GM19463 (cell line): Measurements from ENCODE around the gene KPNB1.
A peak's percentile ranks its signal among the peaks of the same experiment; 100 is the strongest.

ENCODE experiments used
- ATAC-seq: cut with Tn5 transposase; IDR thresholded peaks from one replicate; pipeline ENCODE4 v1.9.1; 2021; ENCODE audit warnings: mild to moderate bottlenecking, moderate library complexity; ENCODE audit not compliant: unreplicated experiment

Gene KPNB1

DNA sequence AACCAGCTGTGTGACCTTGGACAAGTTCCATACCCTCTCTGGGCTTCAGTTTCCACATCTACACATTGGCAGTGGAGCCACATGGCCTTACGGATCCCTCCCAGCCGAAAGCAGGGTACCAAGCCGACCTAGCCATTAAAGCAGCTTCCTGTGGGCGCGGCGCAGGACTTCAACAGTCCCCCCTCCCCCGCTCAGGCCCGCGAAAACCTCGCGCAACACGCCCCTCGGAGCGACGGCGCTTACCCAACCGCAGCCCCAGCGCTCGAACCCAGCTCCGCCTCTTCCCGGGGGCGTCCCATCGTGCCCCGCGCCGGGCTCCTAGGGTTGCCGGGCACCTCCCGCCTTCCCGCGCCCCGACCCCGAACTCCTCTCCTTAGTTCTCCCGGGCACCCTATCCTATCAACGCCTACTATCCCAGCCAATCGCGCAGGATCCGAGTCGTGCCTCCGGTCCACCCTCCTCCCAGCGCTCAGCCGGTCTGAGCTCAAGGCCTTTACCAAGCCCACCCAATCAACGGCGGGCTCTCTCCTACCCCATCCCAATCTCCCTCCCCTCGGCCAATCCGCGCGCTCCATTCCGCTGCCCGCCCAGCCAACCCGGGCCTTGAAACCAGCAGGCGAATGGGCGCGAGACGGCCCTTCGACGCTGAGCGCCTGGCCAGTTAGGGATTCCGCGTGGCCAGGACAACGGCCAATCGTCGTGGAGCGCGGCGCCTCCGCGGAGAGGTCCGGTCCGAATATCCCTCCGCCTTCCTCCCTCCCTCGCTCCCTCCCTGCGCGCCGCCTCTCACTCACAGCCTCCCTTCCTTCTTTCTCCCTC lies at the start of gene KPNB1:
Gene KPNB1, plus strand, starts transcription at position 767 of the 819 bp plus-strand sequence. CDS start 326 bp downstream, outside the sequence.
- ATAC-seq = peak; percentile 80

DNA sequence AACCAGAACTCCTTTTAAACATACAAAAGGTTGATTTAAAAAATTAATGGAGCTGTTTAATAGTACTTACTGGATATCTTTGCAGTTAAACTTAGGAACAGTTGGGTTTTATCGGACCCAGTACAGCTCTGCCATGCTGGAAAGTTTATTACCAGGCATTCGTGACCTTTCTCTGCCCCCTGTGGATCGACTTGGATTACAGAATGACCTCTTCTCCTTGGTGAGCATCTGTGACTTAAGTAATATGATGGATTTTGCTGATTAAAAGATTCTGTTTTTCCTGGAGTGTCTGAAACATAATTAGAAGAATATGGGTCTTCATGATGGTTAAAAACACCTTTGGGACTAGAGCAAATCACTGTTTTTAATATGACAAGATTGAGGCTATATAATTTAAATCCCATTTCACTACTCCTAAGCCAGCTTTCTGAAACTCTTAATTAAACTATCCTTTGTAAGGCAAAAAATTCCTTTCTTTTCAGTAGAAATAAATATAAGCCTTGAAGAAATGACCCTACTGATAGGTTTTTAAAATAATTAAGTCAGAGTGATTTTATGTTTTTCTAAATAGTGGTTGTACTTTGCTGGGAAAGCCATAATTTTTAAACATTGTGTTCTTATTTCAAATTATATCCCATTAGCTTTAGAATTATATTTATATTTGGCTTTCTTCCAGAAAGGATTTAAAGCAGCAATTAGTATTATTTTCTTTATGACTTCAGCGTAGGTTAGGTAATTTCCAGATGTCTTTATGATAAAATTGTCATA lies 45.7 kb upstream of the KPNB1 start:
- ATAC-seq = no peak

DNA sequence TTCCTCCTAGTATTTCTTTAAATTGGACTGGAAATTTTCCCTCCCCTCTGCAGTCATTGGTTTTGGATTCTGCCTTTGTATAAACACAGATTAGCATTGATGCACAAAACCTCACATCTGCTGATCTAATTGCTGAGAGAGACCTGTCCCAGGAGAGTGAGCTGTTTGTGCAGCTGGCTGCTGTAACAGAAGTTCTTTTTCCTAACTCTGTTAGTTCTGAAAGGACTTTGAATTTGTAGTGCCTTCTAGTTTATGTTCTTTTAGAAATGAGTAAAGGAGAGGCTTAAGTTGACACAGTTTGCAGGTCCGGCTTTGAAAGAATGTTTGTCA lies 45.2 kb upstream of the KPNB1 start:
- no peak for ATAC-seq

DNA sequence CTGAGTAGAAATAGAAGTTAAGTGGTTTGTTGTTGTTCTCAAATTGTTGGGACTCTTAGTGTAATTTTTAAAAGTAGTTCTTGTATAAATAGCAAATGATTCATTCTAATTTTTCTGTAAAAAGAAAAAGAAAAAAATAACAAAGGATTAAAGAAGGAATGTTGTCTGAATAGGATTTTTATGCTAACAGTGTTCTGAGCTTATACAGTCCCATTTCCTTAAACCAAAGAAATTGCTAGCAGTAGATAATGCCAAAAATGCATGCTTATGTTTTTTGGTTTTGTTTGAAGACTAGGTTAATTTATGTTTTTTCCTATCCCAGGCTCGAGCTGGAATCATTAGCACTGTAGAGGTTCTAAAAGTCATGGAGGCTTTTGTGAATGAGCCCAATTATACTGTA lies 44.7 kb upstream of the KPNB1 start:
- no peak for ATAC-seq

DNA sequence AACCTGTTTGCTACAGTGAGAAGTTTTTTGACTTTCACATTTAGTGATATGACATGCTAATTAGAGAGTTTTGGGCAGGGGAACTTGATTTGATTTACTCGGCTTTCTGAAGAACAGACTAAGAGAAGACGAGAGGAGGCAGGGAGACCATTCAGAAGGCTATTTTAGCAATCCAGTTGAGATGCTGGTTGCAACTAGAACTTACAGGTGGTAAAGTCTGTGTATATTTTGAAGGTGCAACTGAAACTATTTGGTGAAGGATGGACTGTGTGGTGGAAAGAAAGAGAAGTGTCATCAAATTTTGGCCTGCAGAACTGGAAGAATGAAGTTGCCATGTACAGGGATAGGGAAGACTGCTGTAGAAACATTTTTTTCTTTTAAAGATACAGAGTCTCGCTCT lies 42.2 kb upstream of the KPNB1 start:
- ATAC-seq = no peak

DNA sequence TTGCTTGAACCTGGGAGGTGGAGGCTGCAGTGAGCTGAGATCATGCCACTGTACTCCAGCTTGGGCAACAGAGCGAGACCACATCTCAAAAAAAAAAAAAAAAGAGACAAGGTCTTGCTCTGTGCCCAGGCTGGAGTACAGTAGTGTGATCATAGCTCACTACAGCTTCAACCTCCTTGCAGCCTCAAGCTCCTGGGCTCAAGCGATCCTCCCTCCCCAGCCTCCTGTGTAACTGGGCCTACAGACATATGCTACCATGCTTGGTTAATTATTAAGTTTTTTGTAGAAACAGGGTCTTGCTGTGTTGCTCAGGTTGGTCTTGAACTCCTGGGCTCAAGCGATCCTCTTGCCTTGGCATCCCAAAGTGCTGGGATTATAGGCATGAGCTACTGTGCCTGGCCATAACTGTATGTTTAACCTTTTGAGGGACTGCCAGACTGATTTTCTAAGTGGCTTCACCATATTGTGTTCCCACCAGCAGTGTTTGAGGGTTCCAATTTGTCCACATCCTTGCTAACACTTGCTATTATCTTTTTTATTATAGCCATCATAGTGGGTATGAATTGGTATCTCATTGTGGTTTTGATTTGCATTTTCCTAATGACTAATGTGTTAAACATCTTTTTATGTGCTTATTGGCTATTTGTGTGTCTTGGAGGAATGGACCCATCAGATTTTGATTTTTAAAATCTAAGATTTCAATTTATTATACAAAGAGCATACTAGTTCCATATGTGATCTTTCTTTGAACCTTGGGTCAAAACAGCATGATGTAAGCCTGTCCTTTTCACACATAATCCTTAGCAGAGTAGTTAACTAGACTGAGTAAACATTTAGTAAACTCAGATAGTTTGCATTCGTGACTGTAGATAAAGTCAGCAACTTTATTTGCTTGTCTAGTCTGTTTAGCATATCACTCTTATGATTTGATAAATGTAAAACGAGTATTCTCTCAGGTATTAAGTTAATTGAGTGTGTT lies 38.1 kb upstream of the KPNB1 start:
- ATAC-seq = no peak

DNA sequence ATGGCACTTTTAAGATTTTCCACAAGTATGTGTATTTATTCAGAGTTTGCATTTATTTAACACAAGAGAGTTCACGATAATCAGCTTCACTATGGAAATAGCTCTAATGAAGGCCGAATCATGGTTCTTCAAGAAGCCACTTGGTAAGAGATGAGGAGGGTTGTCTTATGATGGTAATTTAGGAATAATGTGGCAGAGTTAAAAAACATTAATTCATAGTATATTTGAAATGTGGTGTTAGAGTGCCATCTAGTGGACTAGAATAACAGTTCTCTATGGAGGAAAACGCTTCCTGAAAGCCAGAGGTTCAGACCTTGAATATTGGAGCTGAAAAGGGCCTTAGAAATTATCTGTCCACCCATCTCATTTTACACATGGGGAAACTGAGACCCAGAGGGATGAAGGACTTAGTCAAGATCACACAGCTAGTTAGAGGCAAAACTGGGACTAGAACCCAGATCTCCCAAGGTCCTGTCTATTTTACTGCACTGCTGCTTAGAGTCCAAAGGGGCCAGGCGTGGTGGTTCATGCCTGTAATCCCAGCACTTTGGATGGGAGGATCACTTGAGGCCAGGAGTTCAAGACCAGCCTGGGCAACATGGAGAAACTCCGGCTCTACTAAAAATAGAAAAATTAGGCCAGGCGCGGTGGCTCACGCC lies 33.8 kb upstream of the KPNB1 start:
- no peak for ATAC-seq

DNA sequence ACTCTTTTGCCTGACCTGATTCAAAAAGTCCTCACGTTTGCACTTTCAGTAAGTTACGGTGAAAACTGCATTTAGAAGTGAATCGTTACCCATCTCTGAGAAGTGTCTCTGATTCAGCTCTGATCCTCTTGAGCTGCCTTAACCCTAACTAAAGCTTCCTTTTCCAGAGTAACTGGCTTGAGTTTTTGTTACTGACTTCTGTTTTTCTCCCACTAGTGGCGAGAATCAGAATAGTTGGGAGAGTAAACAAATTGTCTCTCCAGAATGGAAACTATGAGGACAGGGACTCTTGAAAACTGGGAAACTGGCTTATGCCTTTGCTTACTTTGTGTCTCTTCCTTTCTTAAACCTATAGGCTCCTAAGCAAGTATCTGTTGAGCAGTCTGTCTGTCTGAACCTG lies 31.3 kb upstream of the KPNB1 start:
- no peak for ATAC-seq

DNA sequence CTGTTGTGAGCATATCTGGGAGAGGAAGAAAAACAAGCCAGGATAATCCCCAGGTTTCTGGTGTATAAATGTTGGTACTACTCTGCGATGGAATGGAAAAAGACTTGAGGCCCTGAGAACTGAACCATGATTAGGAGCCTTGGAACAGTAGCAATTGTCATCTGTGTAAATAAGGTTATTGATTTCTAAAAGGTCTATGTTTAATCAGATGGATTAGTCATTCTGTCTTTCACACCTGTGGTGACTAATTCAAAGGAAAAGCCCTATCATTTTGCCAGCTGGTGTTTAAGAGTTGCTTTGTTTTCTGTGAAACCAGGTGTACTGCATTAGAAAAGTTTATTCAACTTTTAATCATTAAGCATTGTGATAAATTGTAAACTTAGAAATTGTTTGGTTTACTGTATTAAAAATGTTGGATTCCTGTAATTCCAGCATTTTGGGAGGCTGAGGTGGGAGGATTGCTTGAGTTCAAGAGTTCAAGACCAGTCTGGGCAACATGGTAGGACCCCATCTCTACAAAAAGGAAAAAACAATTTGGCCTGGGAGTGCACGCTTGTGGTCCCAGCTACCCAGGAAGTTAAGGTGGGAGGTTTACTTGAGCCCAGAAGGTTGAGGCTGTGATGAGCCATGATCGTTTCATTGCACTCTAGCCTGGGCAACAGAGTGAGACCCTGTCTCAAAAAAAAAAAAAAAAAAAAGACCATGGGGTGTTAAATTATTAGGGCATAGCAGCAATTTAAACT lies 29.0 kb upstream of the KPNB1 start:
- ATAC-seq = no peak

DNA sequence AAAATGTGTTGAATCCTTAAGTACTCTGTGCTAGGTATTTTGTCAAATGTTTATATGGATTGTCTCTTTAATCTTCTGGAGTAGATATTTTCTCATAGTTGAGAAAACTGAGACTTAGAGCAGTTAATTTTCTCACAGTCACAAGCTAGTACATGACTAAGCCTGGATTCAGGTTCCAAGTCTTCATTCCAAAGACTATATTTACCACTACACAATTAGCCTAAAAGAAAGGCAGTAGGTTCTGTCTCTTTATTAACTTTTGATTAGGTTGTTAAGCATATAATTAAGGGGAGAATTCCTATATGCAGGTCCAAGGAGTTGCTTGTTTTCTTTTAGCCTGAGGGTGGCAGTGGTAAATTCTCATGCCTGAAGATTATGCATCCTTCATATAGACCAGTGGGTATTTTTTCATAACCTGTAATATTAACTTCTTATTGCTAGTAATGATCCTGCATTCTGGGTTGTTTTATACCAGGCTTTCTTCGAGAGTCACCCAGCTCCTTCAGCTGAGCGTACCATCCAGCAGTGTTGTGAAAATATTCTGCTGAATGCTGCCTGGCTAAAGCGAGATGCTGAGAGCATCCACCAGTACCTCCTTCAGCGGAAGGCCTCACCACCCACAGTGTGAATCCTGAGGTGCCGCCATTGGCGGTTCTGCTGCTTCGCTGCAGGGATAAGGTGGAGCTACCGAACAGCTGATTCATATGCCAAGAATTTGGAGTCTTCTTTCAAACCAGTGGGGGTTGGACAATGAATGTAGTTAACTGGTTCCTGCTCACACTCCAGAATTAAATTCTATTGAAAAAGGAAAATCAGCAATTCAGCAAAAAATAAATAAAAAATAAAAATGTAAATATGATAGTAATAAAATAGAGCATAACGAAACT lies 28.2 kb upstream of the KPNB1 start:
- no peak for ATAC-seq

DNA sequence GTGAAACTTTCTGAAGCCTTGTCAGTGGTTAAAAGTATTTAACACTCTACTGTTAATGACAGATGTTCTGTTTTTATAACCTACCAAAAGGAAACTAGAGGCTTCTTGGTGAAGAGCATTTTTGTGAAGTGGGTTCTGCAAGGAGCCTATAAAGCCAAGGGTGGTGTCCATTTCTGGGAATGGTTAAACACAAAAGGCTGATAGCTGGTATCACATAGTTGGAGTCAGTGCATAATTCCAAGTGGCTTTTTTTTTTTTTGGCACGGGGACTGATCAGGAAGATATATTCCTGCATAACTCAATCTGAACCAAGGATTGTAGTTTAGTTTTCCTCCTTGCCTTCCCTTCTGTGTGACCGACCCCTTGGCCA lies 27.6 kb upstream of the KPNB1 start:
- no peak for ATAC-seq

DNA sequence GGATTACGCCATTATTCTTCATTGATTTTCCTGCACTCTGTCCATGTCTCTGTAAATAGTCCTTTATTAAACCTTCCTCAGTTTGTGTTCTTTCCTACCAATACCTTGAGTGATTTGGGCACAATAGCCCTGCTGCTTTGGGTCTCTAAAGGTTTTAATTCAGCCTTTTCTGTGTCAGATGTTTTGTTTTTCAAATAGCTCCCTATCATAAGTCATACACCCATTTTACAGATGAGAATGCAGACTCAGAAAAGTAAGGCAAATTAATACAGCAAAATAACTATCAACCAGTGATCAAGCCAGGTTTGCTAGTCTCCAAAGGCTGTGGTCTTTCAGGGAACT lies 25.0 kb upstream of the KPNB1 start:
- ATAC-seq = no peak

DNA sequence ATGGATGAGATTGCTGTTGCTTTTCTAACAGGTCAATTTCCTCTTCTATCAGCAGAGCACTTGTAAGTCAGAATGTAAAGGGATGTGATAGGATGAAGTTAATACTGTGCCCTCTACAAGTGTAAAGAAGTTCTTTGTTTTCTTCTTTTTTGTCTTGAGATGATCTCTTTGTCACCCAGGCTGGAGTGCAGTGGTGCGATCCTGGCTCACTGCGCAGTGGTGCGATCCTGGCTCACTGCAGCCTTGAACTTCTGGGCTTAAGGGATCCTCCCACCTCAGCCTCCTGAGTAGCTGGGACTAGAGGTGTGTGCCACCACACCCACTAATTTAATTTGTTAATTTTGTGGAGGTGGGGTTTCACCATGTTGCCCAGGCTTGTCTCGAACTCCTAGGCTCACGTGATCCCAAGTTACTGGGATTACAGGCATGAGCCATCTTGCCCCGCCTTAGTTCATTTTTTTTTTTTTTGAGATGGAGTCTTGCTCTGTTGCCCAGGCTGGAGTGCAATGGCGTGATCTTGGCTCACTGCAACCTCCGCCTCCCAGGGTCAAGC lies 21.6 kb upstream of the KPNB1 start:
- no peak for ATAC-seq

DNA sequence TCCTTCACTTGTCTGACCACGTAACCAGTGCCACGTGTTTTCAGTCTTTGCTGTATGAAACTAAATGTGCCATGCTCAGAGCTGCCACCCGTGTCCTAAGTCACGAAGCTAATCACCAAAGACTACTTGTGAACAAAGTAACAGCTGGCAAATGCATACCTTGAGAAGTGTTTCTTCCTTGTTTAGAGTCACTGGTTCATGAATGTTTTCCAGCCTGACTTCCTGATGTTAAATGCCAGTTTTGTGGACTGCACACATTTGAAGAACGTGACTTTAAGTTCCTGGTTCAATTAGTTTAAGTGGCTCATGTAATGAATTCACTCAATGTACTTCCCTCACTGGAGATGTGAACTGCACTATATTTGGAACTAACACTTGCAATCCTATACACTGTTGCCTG lies 19.9 kb upstream of the KPNB1 start:
- no peak for ATAC-seq

DNA sequence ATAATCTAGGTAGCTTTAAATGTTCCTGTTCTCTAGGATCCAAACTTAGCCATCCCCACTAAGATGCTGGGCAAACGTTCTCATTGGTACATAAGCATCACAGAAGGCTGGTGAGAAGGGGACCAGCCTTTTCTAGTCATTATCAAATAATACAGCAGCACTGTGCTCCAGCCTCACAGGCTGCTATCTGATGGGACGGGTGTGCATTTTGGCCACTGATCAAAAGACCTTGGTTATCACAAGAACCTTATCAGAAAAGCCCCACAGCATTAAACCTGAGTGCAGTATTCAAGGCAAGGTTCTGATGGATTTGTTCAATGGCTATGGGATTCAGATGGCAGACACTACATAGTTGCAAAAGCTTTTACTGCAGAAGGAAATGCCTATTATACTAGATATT lies 19.1 kb upstream of the KPNB1 start:
- ATAC-seq = no peak

DNA sequence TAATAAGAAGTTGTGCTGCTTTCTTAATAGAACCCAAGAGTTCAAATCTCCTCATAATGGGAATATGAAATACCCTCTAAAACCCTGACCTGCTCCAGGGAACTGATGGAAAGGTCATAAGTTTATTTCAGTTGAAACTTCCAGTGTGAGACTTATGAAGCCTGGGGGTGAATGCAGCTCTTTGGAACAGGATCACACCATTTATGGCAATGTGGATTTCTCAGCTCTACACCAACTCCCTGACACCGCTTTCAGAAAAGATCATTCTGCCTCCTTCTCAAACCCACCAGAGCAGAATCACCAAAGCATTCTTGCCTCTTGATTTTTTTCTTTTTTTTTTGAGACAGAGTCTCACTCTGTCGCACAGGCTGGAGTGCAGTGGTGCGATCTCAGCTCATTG lies 16.7 kb upstream of the KPNB1 start:
- ATAC-seq = no peak

DNA sequence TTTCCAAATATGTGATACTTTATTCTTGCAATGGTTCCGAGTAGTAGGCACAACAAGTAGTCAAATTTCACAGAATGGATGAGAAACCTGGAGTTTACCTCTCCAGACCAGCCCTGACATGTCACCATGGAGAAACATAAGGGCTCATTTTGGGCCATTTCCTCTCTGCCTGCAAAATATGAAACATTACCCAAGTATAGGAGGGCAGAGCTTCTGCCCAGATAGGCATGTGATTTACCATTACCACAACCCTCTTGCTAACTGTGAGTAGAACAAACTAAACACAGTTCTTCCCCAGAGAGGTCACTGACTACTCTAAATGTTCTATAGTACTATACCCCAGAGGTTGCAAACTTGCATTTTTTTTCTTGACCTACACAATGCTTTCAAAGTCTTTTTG lies 15.7 kb upstream of the KPNB1 start:
- ATAC-seq = no peak

DNA sequence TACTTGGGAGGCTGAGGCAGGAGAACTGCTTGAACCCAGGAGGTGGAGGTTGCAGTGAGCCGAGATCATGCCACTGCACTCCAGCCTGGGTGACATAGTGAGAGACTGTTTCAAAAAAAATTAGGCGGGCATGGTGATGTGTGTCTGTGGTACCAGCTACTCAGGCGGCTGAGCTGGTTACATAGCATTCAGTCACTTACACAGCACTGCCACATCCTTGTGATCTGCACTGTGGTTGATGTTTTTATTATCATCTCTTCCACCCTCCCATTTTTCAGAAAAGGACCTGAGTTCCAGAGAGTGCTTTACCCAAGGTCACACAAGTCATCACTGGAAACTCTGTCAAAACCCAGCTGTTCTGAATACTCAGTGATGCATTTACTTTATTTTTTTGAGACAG lies 14.8 kb upstream of the KPNB1 start:
- no peak for ATAC-seq

DNA sequence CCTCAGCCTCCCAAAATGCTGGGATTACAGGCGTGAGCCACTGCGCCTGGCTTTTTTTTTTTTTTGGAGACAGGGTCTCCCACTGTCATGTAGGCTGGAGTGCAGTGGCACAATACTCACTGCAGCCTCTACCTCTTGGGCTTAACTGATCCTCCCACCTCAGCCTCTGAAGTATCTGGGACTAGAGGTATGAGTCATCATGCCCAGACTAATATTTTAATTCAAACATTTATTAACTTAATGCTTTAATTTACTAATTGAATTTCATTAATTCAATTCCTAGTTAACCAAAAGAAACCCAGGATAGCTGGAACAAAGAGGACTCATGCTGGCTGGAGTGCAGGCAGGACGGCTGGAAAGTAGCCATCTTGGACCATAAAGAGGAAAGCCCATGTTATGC lies 14.0 kb upstream of the KPNB1 start:
- no peak for ATAC-seq
